ENCODE results near the gene IL31.

GRCh38 chr12:122167356-122167925, 6.6 kb downstream of the IL31 start:
- TF ChIP-seq CTCF (conservative IDR thresholded peaks at IDR 0.05) (no peak), ZFX (IDR thresholded peaks at IDR 0.05) (no peak)

All from C4-2B (cell line).